Naive thymus-derived CD4-positive, alpha-beta T cell (primary cell): ENCODE data around the gene BPGM. TPM values are rescaled to one million over a fixed set of nuclear protein-coding genes. Genes with fewer than 3 reads are reported as not detected.

ENCODE experiments used
- ATAC-seq: fragments of 150-1000 bp; cut with Tn5 transposase; 2 replicates; pipeline ENCODE4 v1.10.0; 2021; ENCODE audit warnings: mild to moderate bottlenecking, moderate library complexity
- CTCF ChIA-PET: fragments of 350-600 bp; sonication (Branson Sonifier 250); formaldehyde crosslinking; loops from one replicate; lab custom pipeline; 2021; ENCODE audit warnings: antibody characterized with exemption; lab: Charles Lee
- POLR2A ChIA-PET: fragments of 350-600 bp; sonication (Branson Sonifier 250); formaldehyde crosslinking; loops from one replicate; lab custom pipeline; 2021; ENCODE audit warnings: antibody characterized with exemption, inconsistent platforms; lab: Charles Lee
- DNase-seq, 9 donors: peaks; one replicate each; pipeline versions ENCODE4 v3.0.0 to v3.0.0-alpha.2; 2020 to 2022; ENCODE audit warnings: mixed read lengths in 1 of 9
- H3K27ac ChIP-seq: one replicate; pipeline ENCODE4 v1.7.0; 2013; ENCODE audit warnings: mild to moderate bottlenecking, low read depth, low read length, moderate library complexity
- H3K27me3 ChIP-seq, 2 donors: one replicate each; pipeline ENCODE4 v1.7.0; 2013; ENCODE audit warnings: low read length in 2 of 2, mild to moderate bottlenecking in 2 of 2, moderate library complexity in 2 of 2; ENCODE audit not compliant: control insufficient read depth in 2 of 2, insufficient read depth in 2 of 2
- H3K36me3 ChIP-seq, 3 experiments: 1 replicate in 2 of 3; 2 replicates in 1 of 3; pipeline ENCODE4 v1.7.0; 2013; ENCODE audit warnings: low read length in 3 of 3, mild to moderate bottlenecking in 3 of 3, moderate library complexity in 1 of 3; ENCODE audit not compliant: insufficient read depth in 3 of 3, control insufficient read depth in 2 of 3
- H3K4me1 ChIP-seq, 2 donors: one replicate each; pipeline ENCODE4 v1.7.0; 2013; ENCODE audit warnings: low read length in 2 of 2, mild to moderate bottlenecking in 2 of 2, moderate library complexity in 1 of 2; ENCODE audit not compliant: control insufficient read depth in 2 of 2, insufficient read depth in 2 of 2
- H3K4me3 ChIP-seq: 2 replicates; pipeline ENCODE4 v1.7.0; 2013; ENCODE audit warnings: mild to moderate bottlenecking, low read length
- H3K9me3 ChIP-seq, 3 experiments: 1 replicate in 2 of 3; 2 replicates in 1 of 3; pipeline ENCODE4 v1.7.0; 2013; ENCODE audit warnings: low read length in 3 of 3; ENCODE audit not compliant: control insufficient read depth in 2 of 3
- H3K27ac Mint-ChIP-seq, 9 donors: one replicate each; pipeline ENCODE4 v1.8.0; 2020 to 2022; ENCODE audit warnings: mixed read lengths in 9 of 9, mild to moderate bottlenecking in 8 of 9, moderate library complexity in 5 of 9, inconsistent platforms in 2 of 9
- H3K27me3 Mint-ChIP-seq, 5 donors: one replicate each; pipeline ENCODE4 v1.8.0; 2021 to 2022; ENCODE audit warnings: mixed read lengths in 5 of 5, mild to moderate bottlenecking in 1 of 5
- H3K36me3 Mint-ChIP-seq, 5 donors: one replicate each; pipeline ENCODE4 v1.8.0; 2020 to 2022; ENCODE audit warnings: mixed read lengths in 5 of 5, mild to moderate bottlenecking in 3 of 5, inconsistent platforms in 1 of 5
- H3K4me1 Mint-ChIP-seq, 7 donors: one replicate each; pipeline ENCODE4 v1.8.0; 2020 to 2022; ENCODE audit warnings: mixed read lengths in 7 of 7, mild to moderate bottlenecking in 3 of 7, inconsistent platforms in 1 of 7
- H3K4me3 Mint-ChIP-seq, 10 donors: one replicate each; pipeline ENCODE4 v1.8.0; 2020 to 2022; ENCODE audit warnings: mild to moderate bottlenecking in 10 of 10, mixed read lengths in 10 of 10, moderate library complexity in 6 of 10, inconsistent platforms in 2 of 10
- H3K9me3 Mint-ChIP-seq, 11 donors: one replicate each; pipeline ENCODE4 v1.8.0; 2020 to 2022; ENCODE audit warnings: mixed read lengths in 11 of 11, mild to moderate bottlenecking in 4 of 11, inconsistent platforms in 1 of 11, moderate library complexity in 1 of 11
- intact Hi-C, 2 donors: fragments of 100-400 bp; cut with micrococcal nuclease; formaldehyde crosslinking; loops; one replicate each; pipeline ENCODE4 v1.15.1; 2023
- polyA plus RNA-seq, 2 donors: library from polyadenylated mRNA; unstranded; fragments of 300-500 nt; fragmentation: Illumina TruSeq; gene quantifications; one replicate each; pipeline ENCODE4 v1.2.3, GENCODE V29; 2021
- total RNA-seq, 6 experiments: library from RNA in 5 of 6; stranded (reverse) in 5 of 6; gene quantifications; 1 replicate in 5 of 6; 2 replicates in 1 of 6; pipeline ENCODE4 v1.2.3 and lab custom pipeline; 2021 to 2026

Gene BPGM
- total and polyA plus RNA-seq, 7 experiments from 2014 or later = 12.7 to 33.9 (median 19.0) TPM

DNA sequence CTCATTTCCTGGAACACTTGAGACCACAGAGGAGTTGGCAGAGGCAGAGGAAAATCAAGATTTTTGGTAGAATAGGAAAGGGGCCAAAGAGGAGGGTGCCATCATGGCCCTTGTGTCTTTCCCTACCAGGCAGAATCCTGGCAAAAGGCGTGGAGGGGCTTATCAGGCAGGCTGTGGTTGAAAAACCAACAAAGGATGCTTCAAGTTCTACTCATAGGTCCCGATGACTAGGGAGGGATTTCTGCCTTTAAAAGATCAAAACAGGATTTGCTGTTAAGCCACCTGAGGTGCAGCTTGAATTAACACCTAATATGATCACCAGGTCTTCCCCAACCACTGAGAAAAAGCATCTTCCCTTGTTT, 45.7 kb downstream of the BPGM start:
- ATAC-seq = no peak
- H3K4me3 Mint-ChIP-seq = no peak overlapping the region
- no peak for DNase-seq
- H3K4me3 ChIP-seq = no peak overlapping the region
- H3K27me3 ChIP-seq = no peaks in the 10 kb centered on the region
- no peaks in the 10 kb centered on the region for H3K9me3 ChIP-seq
- CTCF ChIA-PET = interaction anchor here (0.6 to 7.0 kb wide), 3 partner anchors 27 to 455 kb away, joined by 3 to 51 read pairs (median 3); partner anchors contain the start of gene TMEM140
- H3K4me1 Mint-ChIP-seq = peaks cover 6 to 26% (median 14%) of the 10 kb centered on the region in 7 donors
- peaks cover 0 to 5% of the 10 kb centered on the region in 2 donors for H3K4me1 ChIP-seq
- no peaks in the 10 kb centered on the region for H3K9me3 Mint-ChIP-seq
- peaks cover 0 to 7% (median 0%) of the 10 kb centered on the region in 5 donors for H3K27me3 Mint-ChIP-seq
- H3K27ac ChIP-seq = no peak overlapping the region
- intact Hi-C loops = no loop called here
- POLR2A ChIA-PET = no interaction called here
- H3K27ac Mint-ChIP-seq = peak overlapping the region in 1 of 9 donors; percentile 38
- H3K36me3 ChIP-seq = no peaks in the 10 kb centered on the region
- H3K36me3 Mint-ChIP-seq = peaks cover 0 to 8% (median 0%) of the 10 kb centered on the region in 5 donors

DNA sequence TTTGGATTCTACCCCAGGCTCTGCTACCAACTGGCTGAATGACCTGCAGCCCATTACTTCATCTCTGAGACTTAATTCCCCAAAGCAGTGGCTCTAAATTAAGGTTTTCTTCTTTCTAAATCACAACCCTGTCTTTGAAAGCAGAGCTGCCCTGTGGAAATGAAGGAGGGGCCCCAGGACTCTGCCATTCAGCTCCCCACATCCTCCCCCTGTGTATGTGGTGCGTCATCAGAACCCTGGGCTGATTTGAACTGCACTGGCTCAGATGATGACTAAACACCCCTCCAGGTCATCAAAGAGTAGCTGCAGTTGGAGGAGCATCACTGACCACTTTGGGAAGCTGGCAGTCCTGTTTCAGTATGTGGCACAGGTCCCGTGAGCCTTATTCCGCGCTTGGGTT, 46.6 kb downstream of the BPGM start:
- Histone ChIP-seq H3K27ac (no peak overlapping the region), H3K4me3 (no peak overlapping the region), H3K27me3 (no peaks in the 10 kb centered on the region), H3K4me1 (peaks cover 0 to 5% of the 10 kb centered on the region in 2 donors), H3K36me3 (no peaks in the 10 kb centered on the region), H3K9me3 (no peaks in the 10 kb centered on the region)
- DNase-seq = peak in 1 of 9 donors; percentile 25
- H3K27me3 Mint-ChIP-seq = peaks cover 0 to 7% (median 0%) of the 10 kb centered on the region in 5 donors
- CTCF ChIA-PET = interaction anchor here (0.9 kb wide), 2 partner anchors 8 to 60 kb away, joined by 3 read pairs; no protein-coding TSS in a partner anchor
- POLR2A ChIA-PET = interaction anchor here (0.7 to 1.2 kb wide), 2 partner anchors 18 to 157 kb away, joined by 3 to 4 read pairs; no protein-coding TSS in a partner anchor
- H3K36me3 Mint-ChIP-seq = peaks cover 0 to 8% (median 0%) of the 10 kb centered on the region in 5 donors
- H3K4me1 Mint-ChIP-seq = peaks cover 6 to 26% (median 14%) of the 10 kb centered on the region in 7 donors
- H3K4me3 Mint-ChIP-seq = no peak overlapping the region
- intact Hi-C loops = no loop called here
- ATAC-seq = no peak
- H3K27ac Mint-ChIP-seq = no peak overlapping the region
- H3K9me3 Mint-ChIP-seq = no peaks in the 10 kb centered on the region

DNA sequence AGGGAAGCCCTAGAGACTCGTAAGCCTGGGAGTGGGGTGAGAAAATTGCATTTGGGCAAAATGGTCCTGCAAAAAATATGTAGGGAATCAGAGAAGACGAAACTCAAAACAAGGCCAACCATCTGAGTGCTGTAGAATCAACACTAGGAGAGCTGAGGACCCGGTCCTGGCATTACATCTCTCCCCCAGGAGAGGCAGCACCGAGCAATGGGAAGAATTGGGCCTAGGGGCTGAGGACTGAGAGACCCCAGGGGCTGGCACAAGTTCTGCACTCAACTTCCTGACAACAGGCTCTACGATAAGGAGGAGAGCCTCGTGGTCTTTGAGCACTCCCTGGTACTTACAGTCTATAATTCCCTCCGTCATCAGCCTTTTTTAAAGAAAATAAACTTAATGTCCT, 47.6 kb downstream of the BPGM start:
- Histone ChIP-seq H3K36me3 (no peaks in the 10 kb centered on the region), H3K27ac (no peak overlapping the region), H3K4me1 (peaks cover 0 to 5% of the 10 kb centered on the region in 2 donors), H3K4me3 (no peak overlapping the region), H3K9me3 (no peaks in the 10 kb centered on the region), H3K27me3 (no peaks in the 10 kb centered on the region)
- no peak for DNase-seq
- Mint-ChIP-seq H3K4me3 (no peak overlapping the region), H3K9me3 (no peaks in the 10 kb centered on the region), H3K36me3 (peaks cover 0 to 8% (median 0%) of the 10 kb centered on the region in 5 donors), H3K27me3 (peaks cover 0 to 3% (median 0%) of the 10 kb centered on the region in 5 donors), H3K4me1 (peaks cover 4 to 26% (median 14%) of the 10 kb centered on the region in 7 donors), H3K27ac (peak overlapping the region in 3 of 9 donors; percentile 21 to 74 (median 67))
- ChIA-PET CTCF (interaction anchor here (1.7 kb wide), 1 partner anchor 60 kb away, joined by 4 read pairs; no protein-coding TSS in a partner anchor), POLR2A (no interaction called here)
- intact Hi-C loops = no loop called here
- no peak for ATAC-seq

DNA sequence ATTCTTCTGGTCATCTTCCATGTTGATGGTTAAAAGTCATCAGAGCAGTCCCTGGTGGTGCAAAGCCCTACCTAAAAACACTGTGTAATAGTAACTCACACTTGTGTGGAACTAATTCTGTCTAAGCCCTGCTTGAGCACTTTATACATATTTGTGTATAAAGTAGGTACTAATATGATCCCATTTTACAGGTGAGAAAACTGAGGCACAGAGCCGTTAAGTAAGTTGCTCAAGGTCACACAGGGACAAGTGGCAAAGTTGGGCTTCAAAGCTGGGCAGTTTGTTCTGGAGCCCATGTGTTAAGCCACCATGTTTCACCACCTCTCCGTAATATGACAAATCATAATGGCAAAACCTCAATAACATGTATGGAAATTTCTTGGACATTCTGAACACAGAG, 48.1 kb downstream of the BPGM start:
- H3K36me3 Mint-ChIP-seq = peaks cover 0 to 8% (median 0%) of the 10 kb centered on the region in 5 donors
- Histone ChIP-seq H3K36me3 (no peaks in the 10 kb centered on the region), H3K27ac (no peak overlapping the region), H3K4me3 (no peak overlapping the region), H3K9me3 (no peaks in the 10 kb centered on the region), H3K27me3 (no peaks in the 10 kb centered on the region), H3K4me1 (peaks cover 0 to 5% of the 10 kb centered on the region in 2 donors)
- DNase-seq (no peak), ATAC-seq (no peak)
- no peaks in the 10 kb centered on the region for H3K9me3 Mint-ChIP-seq
- intact Hi-C loops = no loop called here
- peaks cover 0 to 3% (median 0%) of the 10 kb centered on the region in 5 donors for H3K27me3 Mint-ChIP-seq
- ChIA-PET CTCF (interaction anchor here (0.5 to 1.7 kb wide), 5 partner anchors 8 to 497 kb away, joined by 3 to 4 read pairs (median 4); no protein-coding TSS in a partner anchor), POLR2A (no interaction called here)
- no peak overlapping the region for H3K4me3 Mint-ChIP-seq
- peaks cover 4 to 26% (median 14%) of the 10 kb centered on the region in 7 donors for H3K4me1 Mint-ChIP-seq
- no peak overlapping the region for H3K27ac Mint-ChIP-seq

DNA sequence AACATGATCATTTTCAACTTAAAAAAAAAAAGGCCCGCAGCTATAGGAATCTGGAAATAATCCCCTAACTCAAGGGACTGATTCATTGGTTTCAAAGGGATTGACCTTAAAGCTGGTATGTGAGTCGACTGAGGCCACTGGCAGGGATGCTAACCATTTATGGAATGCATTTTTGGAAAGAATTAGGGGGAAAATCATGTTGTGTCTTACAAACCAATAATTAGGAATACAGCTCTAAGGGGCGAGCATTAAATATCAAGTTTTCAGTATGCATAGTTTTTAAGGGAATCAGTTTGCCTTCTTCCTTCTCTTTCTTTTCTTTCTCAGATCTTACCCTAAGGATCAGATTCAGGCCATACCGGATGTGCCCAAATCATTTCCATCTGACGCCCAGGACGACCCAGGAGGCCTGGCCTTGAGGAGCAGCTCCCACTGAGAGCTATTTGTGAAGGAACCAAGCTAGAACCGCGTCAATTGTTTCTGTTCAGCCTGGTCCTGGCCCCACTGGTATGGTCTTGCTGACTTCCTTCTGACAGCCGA, 48.7 kb downstream of the BPGM start:
- H3K36me3 Mint-ChIP-seq = peaks cover 0 to 8% (median 0%) of the 10 kb centered on the region in 5 donors

DNA sequence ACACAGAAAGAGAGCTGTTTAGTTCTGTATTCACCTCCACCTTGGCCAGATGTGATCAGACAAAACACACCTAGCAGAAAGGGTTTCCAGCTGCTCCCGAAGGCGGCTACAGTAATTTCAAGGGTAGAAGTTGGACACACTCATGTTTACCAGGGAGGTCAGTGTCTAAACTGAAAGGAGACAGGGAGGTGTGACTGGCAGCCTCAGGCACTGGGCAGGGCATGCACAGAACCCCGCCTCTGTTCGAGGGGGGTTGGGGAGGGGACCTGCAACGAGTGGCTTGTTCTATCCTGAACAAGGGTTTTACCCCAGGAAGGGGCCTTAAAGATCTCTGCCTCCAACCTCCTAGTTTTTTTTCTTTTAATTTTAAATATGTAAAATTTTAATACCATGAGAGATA, 49.6 kb downstream of the BPGM start:
- POLR2A ChIA-PET = no interaction called here
- no peak overlapping the region for H3K27ac Mint-ChIP-seq
- Histone ChIP-seq H3K36me3 (no peaks in the 10 kb centered on the region), H3K27me3 (no peaks in the 10 kb centered on the region), H3K4me3 (no peak overlapping the region), H3K9me3 (no peaks in the 10 kb centered on the region), H3K4me1 (peaks cover 0 to 5% of the 10 kb centered on the region in 2 donors), H3K27ac (no peak overlapping the region)
- intact Hi-C loops = no loop called here
- DNase-seq (no peak), ATAC-seq (no peak)
- CTCF ChIA-PET = interaction anchor here (0.9 to 1.7 kb wide), 3 partner anchors 9 to 251 kb away, joined by 3 to 4 read pairs (median 4); no protein-coding TSS in a partner anchor
- H3K9me3 Mint-ChIP-seq = no peaks in the 10 kb centered on the region
- peaks cover 4 to 20% (median 8%) of the 10 kb centered on the region in 7 donors for H3K4me1 Mint-ChIP-seq
- H3K4me3 Mint-ChIP-seq = no peak overlapping the region
- peaks cover 0 to 5% (median 0%) of the 10 kb centered on the region in 5 donors for H3K36me3 Mint-ChIP-seq
- H3K27me3 Mint-ChIP-seq = peaks cover 0 to 3% (median 0%) of the 10 kb centered on the region in 5 donors

More for the DNA sequence above, 48.7 kb downstream of the BPGM start:
- Mint-ChIP-seq H3K9me3 (no peaks in the 10 kb centered on the region), H3K27ac (peak overlapping the region in 1 of 9 donors; percentile 42), H3K4me1 (peaks cover 4 to 22% (median 10%) of the 10 kb centered on the region in 7 donors), H3K4me3 (no peak overlapping the region), H3K27me3 (peaks cover 0 to 3% (median 0%) of the 10 kb centered on the region in 5 donors)
- POLR2A ChIA-PET = interaction anchor here (0.8 kb wide), 1 partner anchor 64 kb away, joined by 3 read pairs; no protein-coding TSS in a partner anchor
- intact Hi-C loops = no loop called here
- Histone ChIP-seq H3K4me3 (no peak overlapping the region), H3K27me3 (no peaks in the 10 kb centered on the region), H3K9me3 (no peaks in the 10 kb centered on the region), H3K36me3 (no peaks in the 10 kb centered on the region), H3K27ac (no peak overlapping the region), H3K4me1 (peaks cover 0 to 5% of the 10 kb centered on the region in 2 donors)
- CTCF ChIA-PET = interaction anchor here (0.5 to 1.7 kb wide), 7 partner anchors 9 to 497 kb away, joined by 3 to 4 read pairs (median 4); no protein-coding TSS in a partner anchor
- DNase-seq (no peak), ATAC-seq (no peak)
